Activated B cell treated with CpG ODN at 0.5 μM for 24 hours (primary cell): ENCODE data around the gene ASXL1. TPM values are rescaled to one million over a fixed set of nuclear protein-coding genes. Genes with fewer than 3 reads are reported as not detected.
A peak's percentile ranks its signal among the peaks of the same experiment; 100 is the strongest.

Source experiments
- ATAC-seq: fragments of 200-7000 bp; cut with Tn5 transposase; one replicate; pipeline ENCODE4 v1.10.0; 2021; ENCODE audit warnings: low read depth, mild to moderate bottlenecking, moderate library complexity
- CTCF ChIA-PET: fragments of 350-600 bp; sonication (Branson Sonifier 250); formaldehyde crosslinking; loops from one replicate; lab custom pipeline; 2021; ENCODE audit warnings: antibody characterized with exemption; lab: Charles Lee
- POLR2A ChIA-PET: fragments of 350-600 bp; sonication (Branson Sonifier 250); formaldehyde crosslinking; loops from one replicate; lab custom pipeline; 2021; ENCODE audit warnings: antibody characterized with exemption; lab: Charles Lee
- DNase-seq: peaks from one replicate; pipeline ENCODE4 v3.0.0; 2022
- H3K27ac Mint-ChIP-seq: one replicate; pipeline ENCODE4 v1.8.0; 2020; ENCODE audit warnings: mixed read lengths
- H3K27me3 Mint-ChIP-seq: one replicate; pipeline ENCODE4 v1.8.0; 2021; ENCODE audit warnings: mixed read lengths
- H3K36me3 Mint-ChIP-seq: one replicate; pipeline ENCODE4 v1.8.0; 2021; ENCODE audit warnings: low read depth, mixed read lengths
- H3K4me1 Mint-ChIP-seq: one replicate; pipeline ENCODE4 v1.8.0; 2021; ENCODE audit warnings: mixed read lengths
- H3K4me3 Mint-ChIP-seq: one replicate; pipeline ENCODE4 v1.8.0; 2020; ENCODE audit warnings: mild to moderate bottlenecking, mixed read lengths
- H3K9me3 Mint-ChIP-seq: one replicate; pipeline ENCODE4 v1.8.0; 2020; ENCODE audit warnings: mixed read lengths
- CTCF ChIP-seq: fragments of 200-600 bp; IDR thresholded peaks from one replicate; pipeline ENCODE4 v1.8.0; 2022; ENCODE audit warnings: antibody characterized with exemption, mild to moderate bottlenecking
- intact Hi-C: fragments of 100-400 bp; cut with micrococcal nuclease; formaldehyde crosslinking; loops from one replicate; pipeline ENCODE4 v1.15.1; 2024
- total RNA-seq: library from RNA; stranded (reverse); gene quantifications from 2 replicates; pipeline ENCODE4 v1.2.3, GENCODE V29; 2022

ASXL1 gene
- total RNA-seq, 1 donor from 2014 or later, result 169 TPM

GRCh38 chr20:32474967-32475811, 117.1 kb downstream of the ASXL1 start:
- no peaks in the 10 kb centered on the region for H3K36me3 Mint-ChIP-seq
- no peaks in the 10 kb centered on the region for H3K9me3 Mint-ChIP-seq
- peaks cover 26% of the 10 kb centered on the region for H3K4me1 Mint-ChIP-seq
- CTCF ChIA-PET, result no interaction called here
- no peak overlapping the region for H3K27ac Mint-ChIP-seq
- ATAC-seq (peak; percentile 82), DNase-seq (no peak)
- POLR2A ChIA-PET, result no interaction called here
- TF ChIP-seq CTCF, result no peak
- intact Hi-C loops, result no loop called here
- peak overlapping the region; percentile 41 for H3K4me3 Mint-ChIP-seq
- no peaks in the 10 kb centered on the region for H3K27me3 Mint-ChIP-seq

GRCh38 chr20:32476684-32477593, 118.8 kb downstream of the ASXL1 start:
- H3K36me3 Mint-ChIP-seq, result no peaks in the 10 kb centered on the region
- H3K4me1 Mint-ChIP-seq, result peaks cover 24% of the 10 kb centered on the region
- intact Hi-C loops, result no loop called here
- no peak overlapping the region for H3K4me3 Mint-ChIP-seq
- H3K9me3 Mint-ChIP-seq, result no peaks in the 10 kb centered on the region
- no peaks in the 10 kb centered on the region for H3K27me3 Mint-ChIP-seq
- ATAC-seq, result no peak
- no peak for TF ChIP-seq CTCF
- POLR2A ChIA-PET, result no interaction called here
- CTCF ChIA-PET, result no interaction called here
- no peak overlapping the region for H3K27ac Mint-ChIP-seq
- no peak for DNase-seq

GRCh38 chr20:32477594-32478512, 119.7 kb downstream of the ASXL1 start:
- ATAC-seq, result no peak
- ChIA-PET POLR2A (no interaction called here), CTCF (no interaction called here)
- Mint-ChIP-seq H3K27ac (no peak overlapping the region), H3K9me3 (no peaks in the 10 kb centered on the region), H3K27me3 (no peaks in the 10 kb centered on the region), H3K4me3 (no peak overlapping the region), H3K36me3 (no peaks in the 10 kb centered on the region), H3K4me1 (peaks cover 28% of the 10 kb centered on the region)
- no peak for TF ChIP-seq CTCF
- intact Hi-C loops, result no loop called here
- DNase-seq, result no peak

GRCh38 chr20:32478576-32478975, 120.4 kb downstream of the ASXL1 start:
- Mint-ChIP-seq H3K4me1 (peaks cover 28% of the 10 kb centered on the region), H3K4me3 (no peak overlapping the region), H3K27me3 (no peaks in the 10 kb centered on the region), H3K27ac (no peak overlapping the region), H3K36me3 (no peaks in the 10 kb centered on the region), H3K9me3 (no peaks in the 10 kb centered on the region)
- intact Hi-C loops, result no loop called here
- ATAC-seq (no peak), DNase-seq (no peak)
- ChIA-PET POLR2A (no interaction called here), CTCF (no interaction called here)
- TF ChIP-seq CTCF, result no peak
